Smooth muscle cell (in vitro differentiated cells): ENCODE results near the gene PIK3C2G. TPM values are rescaled to one million over a fixed set of nuclear protein-coding genes. Genes with fewer than 3 reads are reported as not detected.

Experiments used
- DNase-seq: peaks from one replicate; lab custom pipeline; 2025; ENCODE audit not compliant: unreplicated experiment; lab: John Stamatoyannopoulos, UW
- H2AFZ ChIP-seq: fragments of 200-600 bp; sonication (generic); 2 replicates; pipeline ENCODE4 v1.6.0; 2016; ENCODE audit warnings: antibody characterized with exemption, low read depth, mild to moderate bottlenecking
- H3F3A ChIP-seq: fragments of 200-600 bp; sonication (generic); 2 replicates; pipeline ENCODE4 v1.6.0; 2017; ENCODE audit warnings: antibody characterized with exemption, low read depth
- H3K27ac ChIP-seq: fragments of 200-600 bp; sonication (generic); 2 replicates; pipeline ENCODE4 v1.5.1; 2016; ENCODE audit warnings: low read depth, mild to moderate bottlenecking
- H3K27me3 ChIP-seq: fragments of 200-600 bp; sonication (generic); 2 replicates; pipeline ENCODE4 v1.6.1; 2016; ENCODE audit warnings: low read depth, mild to moderate bottlenecking
- H3K36me3 ChIP-seq: fragments of 200-600 bp; sonication (generic); 2 replicates; pipeline ENCODE4 v1.5.1; 2016; ENCODE audit warnings: low read depth
- H3K4me1 ChIP-seq: fragments of 200-600 bp; sonication (generic); 2 replicates; pipeline ENCODE4 v1.5.1; 2016; ENCODE audit warnings: low read depth
- H3K4me2 ChIP-seq: fragments of 200-600 bp; sonication (generic); 2 replicates; pipeline ENCODE4 v1.6.0; 2016; ENCODE audit warnings: mild to moderate bottlenecking
- H3K4me3 ChIP-seq: fragments of 200-600 bp; sonication (generic); 2 replicates; pipeline ENCODE4 v1.5.1; 2016; ENCODE audit warnings: mild to moderate bottlenecking
- H3K79me2 ChIP-seq: fragments of 200-600 bp; sonication (generic); 2 replicates; pipeline ENCODE4 v1.6.0; 2016; ENCODE audit warnings: low read depth, mild to moderate bottlenecking
- H3K9ac ChIP-seq: fragments of 200-600 bp; sonication (generic); 2 replicates; pipeline ENCODE4 v1.6.0; 2016; ENCODE audit warnings: low read depth
- H3K9me3 ChIP-seq: fragments of 200-600 bp; sonication (generic); replicated peaks from 2 replicates; pipeline ENCODE4 v1.5.1; 2016; ENCODE audit warnings: low read depth
- H4K20me1 ChIP-seq: fragments of 200-600 bp; sonication (generic); 2 replicates; pipeline ENCODE4 v1.6.0; 2016; ENCODE audit warnings: low read depth
- CTCF ChIP-seq: fragments of 200-600 bp; sonication (generic); IDR thresholded peaks from 2 replicates; pipeline ENCODE4 v1.5.1; 2017; ENCODE audit warnings: borderline replicate concordance, mild to moderate bottlenecking, antibody characterized with exemption; ENCODE audit not compliant: insufficient read depth, poor library complexity, severe bottlenecking
- WGBS: methylation state at CpG from one replicate; pipeline ENCODE4 v1.1.7; 2016; ENCODE audit warnings: low lambda C conversion rate; 5-methylcytosine and 5-hydroxymethylcytosine counted together
- polyA plus RNA-seq: library from polyadenylated mRNA; unstranded; fragments of >200 nt; fragmentation: Nextera tagmentation; extraction: Ambion mirVana; gene quantifications from 2 replicates; pipeline ENCODE4 v1.2.1, GENCODE V29; 2016
- total RNA-seq: library from RNA; depleted of rRNA; stranded (reverse); fragments of >200 nt; gene quantifications from 2 replicates; pipeline ENCODE4 v1.2.3, GENCODE V29; 2014

The PIK3C2G gene
- total and polyA plus RNA-seq, 2 experiments from 2014 or later = 0.63 TPM; not detected in 1

DNA sequence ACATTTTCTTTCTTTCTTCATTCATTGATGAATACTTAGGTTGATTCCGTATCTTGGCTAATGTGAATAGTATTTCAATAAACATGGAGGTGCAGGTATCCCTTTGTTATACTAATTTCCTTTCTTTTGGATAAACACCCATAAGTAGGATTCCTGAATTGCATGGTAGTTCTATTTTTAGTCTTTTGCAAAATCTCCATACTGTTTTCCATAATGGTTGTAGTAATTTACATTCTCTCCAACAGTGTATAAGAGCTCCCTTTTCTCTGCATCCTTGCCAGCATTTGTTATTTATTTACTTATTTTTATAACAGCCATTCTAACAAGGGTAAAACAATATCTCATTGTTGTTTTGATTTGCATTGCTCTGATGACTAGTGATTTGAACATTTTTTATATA is 36.6 kb downstream of the PIK3C2G start:
- H3K79me2 ChIP-seq = no peaks in the 10 kb centered on the region
- H3K4me3 ChIP-seq = no peak overlapping the region
- H3K27ac ChIP-seq = no peak overlapping the region
- H3F3A ChIP-seq = no peaks in the 10 kb centered on the region
- H2AFZ ChIP-seq = no peak overlapping the region
- no peaks in the 10 kb centered on the region for H3K27me3 ChIP-seq
- H3K9ac ChIP-seq = no peak overlapping the region
- H3K4me2 ChIP-seq = no peak overlapping the region
- no peaks in the 10 kb centered on the region for H3K36me3 ChIP-seq
- no peaks in the 10 kb centered on the region for H3K4me1 ChIP-seq
- no peak for TF ChIP-seq CTCF
- WGBS = 66% methylated on average over 1 of the region's 1 CpG
- H4K20me1 ChIP-seq = no peaks in the 10 kb centered on the region
- no peaks in the 10 kb centered on the region for H3K9me3 ChIP-seq
- no peak for DNase-seq

- Histone ChIP-seq H3K4me1 (no peaks in the 10 kb centered on the region), H3K9me3 (no peaks in the 10 kb centered on the region), H3K4me3 (no peak overlapping the region), H3K36me3 (no peaks in the 10 kb centered on the region), H3K79me2 (no peaks in the 10 kb centered on the region), H4K20me1 (no peaks in the 10 kb centered on the region), H3K9ac (no peak overlapping the region), H3K4me2 (no peak overlapping the region), H3K27me3 (no peaks in the 10 kb centered on the region), H2AFZ (no peak overlapping the region), H3K27ac (no peak overlapping the region), H3F3A (no peaks in the 10 kb centered on the region)
- TF ChIP-seq CTCF = no peak
- DNase-seq = no peak
- WGBS = 96% methylated on average over 5 of the region's 5 CpGs
Observed at GRCh38 chr12:18302809-18303430, 41.6 kb downstream of the PIK3C2G start.

DNA sequence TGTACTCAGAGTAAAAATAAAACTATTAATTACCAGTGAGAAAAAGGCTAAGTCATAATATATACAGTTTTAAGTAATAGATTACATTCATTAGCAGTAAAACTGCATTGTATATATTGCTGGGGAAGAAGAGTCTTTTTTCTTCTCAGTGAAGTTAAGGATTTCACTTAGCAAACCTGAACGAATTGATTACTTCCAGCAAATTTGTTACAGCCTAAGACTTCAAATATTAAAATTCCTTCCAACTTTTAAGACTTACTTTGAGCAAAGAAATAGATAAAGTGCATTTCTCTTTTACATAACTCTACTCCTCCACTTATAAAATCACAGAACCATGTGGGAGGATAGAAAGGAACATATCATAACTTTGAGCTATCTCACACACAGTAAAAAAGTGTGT is 43.3 kb downstream of the PIK3C2G start:
- no peaks in the 10 kb centered on the region for H3K36me3 ChIP-seq
- H3K27ac ChIP-seq = no peak overlapping the region
- WGBS = 77% methylated on average over 1 of the region's 1 CpG
- no peaks in the 10 kb centered on the region for H3K27me3 ChIP-seq
- no peaks in the 10 kb centered on the region for H3F3A ChIP-seq
- no peak overlapping the region for H3K4me2 ChIP-seq
- no peaks in the 10 kb centered on the region for H3K4me1 ChIP-seq
- H4K20me1 ChIP-seq = no peaks in the 10 kb centered on the region
- no peak overlapping the region for H3K9ac ChIP-seq
- TF ChIP-seq CTCF = no peak
- no peaks in the 10 kb centered on the region for H3K9me3 ChIP-seq
- no peaks in the 10 kb centered on the region for H3K79me2 ChIP-seq
- DNase-seq = no peak
- H3K4me3 ChIP-seq = no peak overlapping the region
- no peak overlapping the region for H2AFZ ChIP-seq

DNA sequence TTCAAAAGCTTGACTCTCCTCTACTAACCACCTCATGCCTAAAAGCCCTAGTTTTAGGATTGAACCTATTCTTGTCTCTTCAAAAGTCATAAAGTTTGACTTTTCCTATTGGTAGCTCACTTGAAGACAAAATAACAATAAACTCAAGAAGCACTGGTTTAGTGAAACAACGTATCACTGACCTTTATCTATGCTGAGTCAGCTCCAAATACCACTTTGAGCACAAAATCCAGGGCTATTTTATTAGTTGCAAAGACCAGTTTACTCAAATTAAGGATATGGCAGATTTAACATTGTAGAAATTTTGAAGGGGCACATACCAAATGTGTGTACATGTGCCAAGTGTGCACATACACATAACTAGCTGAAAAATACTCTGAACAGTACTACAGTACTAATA is 45.0 kb downstream of the PIK3C2G start:
- WGBS = 0% methylated on average over 1 of the region's 1 CpG

More for the DNA sequence above, 45.0 kb downstream of the PIK3C2G start:
- Histone ChIP-seq H3F3A (no peaks in the 10 kb centered on the region), H3K9me3 (no peaks in the 10 kb centered on the region), H3K27ac (no peak overlapping the region), H3K9ac (no peak overlapping the region), H3K36me3 (no peaks in the 10 kb centered on the region), H4K20me1 (no peaks in the 10 kb centered on the region), H3K4me1 (no peaks in the 10 kb centered on the region), H3K4me3 (no peak overlapping the region), H3K27me3 (no peaks in the 10 kb centered on the region), H3K79me2 (no peaks in the 10 kb centered on the region), H2AFZ (peak overlapping the region; percentile 16), H3K4me2 (no peak overlapping the region)
- no peak for DNase-seq
- no peak for TF ChIP-seq CTCF
